Tibial artery (tissue), 4 donors: ENCODE data around the gene SRGAP1.

Source experiments
- DNase-seq, 2 donors: peaks; one replicate each; pipeline ENCODE4 v3.0.0-alpha.2; 2019
- H3K27ac ChIP-seq, 2 donors: fragments of 200-600 bp; sonication (generic) in 1 of 2; 1 replicate in 1 of 2; 2 replicates in 1 of 2; pipeline ENCODE4 v1.5.1; 2018 to 2019; ENCODE audit warnings: mild to moderate bottlenecking in 1 of 2
- H3K27me3 ChIP-seq, 2 donors: fragments of 200-600 bp; sonication (generic) in 1 of 2; one replicate each; pipeline versions ENCODE4 v1.5.1 to v1.6.0; 2016 to 2019
- H3K36me3 ChIP-seq, 3 donors: fragments of 200-600 bp; sonication (generic) in 2 of 3; one replicate each; pipeline ENCODE4 v1.5.1; 2016 to 2019; ENCODE audit warnings: mild to moderate bottlenecking in 2 of 3
- H3K4me1 ChIP-seq, 4 donors: fragments of 200-600 bp; sonication (generic) in 2 of 4; 1 replicate in 3 of 4; 2 replicates in 1 of 4; pipeline ENCODE4 v1.5.1; 2016 to 2019
- H3K4me3 ChIP-seq, 2 donors: fragments of 200-600 bp; sonication (generic) in 1 of 2; 1 replicate in 1 of 2; 2 replicates in 1 of 2; pipeline ENCODE4 v1.5.1; 2018 to 2019; ENCODE audit warnings: mild to moderate bottlenecking in 2 of 2
- H3K9me3 ChIP-seq, 3 donors: fragments of 200-600 bp; sonication (generic) in 1 of 3; one replicate each; pipeline ENCODE4 v1.5.1; 2016 to 2019
- CTCF ChIP-seq, 2 experiments: fragments of 200-600 bp in 1 of 2; fragments of 450-650 bp in 1 of 2; IDR thresholded peaks; one replicate each; pipeline ENCODE4 v1.5.1; 2017 to 2019; ENCODE audit warnings: antibody characterized with exemption in 2 of 2, mild to moderate bottlenecking in 1 of 2, moderate library complexity in 1 of 2
- intact Hi-C: fragments of 100-400 bp; cut with DNase I; formaldehyde crosslinking; loops from one replicate; pipeline ENCODE4 v1.15.0; 2023; ENCODE audit warnings: low total_unique reads

The SRGAP1 gene

GRCh38 chr12:63997198-63997597, 152.7 kb downstream of the SRGAP1 start:
- Histone ChIP-seq H3K9me3 (no peaks in the 10 kb centered on the region), H3K4me1 (no peaks in the 10 kb centered on the region), H3K36me3 (peaks cover 0 to 6% (median 0%) of the 10 kb centered on the region in 3 donors), H3K27ac (no peak overlapping the region), H3K4me3 (no peak overlapping the region), H3K27me3 (no peaks in the 10 kb centered on the region)
- no peak for TF ChIP-seq CTCF (IDR thresholded peaks at IDR 0.05)
- no peak for DNase-seq
- intact Hi-C loops: no loop called here

GRCh38 chr12:63998584-63998983, 154.1 kb downstream of the SRGAP1 start:
- no peak for DNase-seq
- intact Hi-C loops: no loop called here
- Histone ChIP-seq H3K36me3 (peaks cover 0 to 6% (median 0%) of the 10 kb centered on the region in 3 donors), H3K4me3 (no peak overlapping the region), H3K27ac (no peak overlapping the region), H3K4me1 (no peaks in the 10 kb centered on the region), H3K27me3 (no peaks in the 10 kb centered on the region), H3K9me3 (no peaks in the 10 kb centered on the region)
- TF ChIP-seq CTCF (IDR thresholded peaks at IDR 0.05): no peak

GRCh38 chr12:63999853-64000252, 155.4 kb downstream of the SRGAP1 start:
- no peak for DNase-seq
- no peak overlapping the region for H3K27ac ChIP-seq
- no peaks in the 10 kb centered on the region for H3K9me3 ChIP-seq
- H3K27me3 ChIP-seq: no peaks in the 10 kb centered on the region
- H3K4me3 ChIP-seq: no peak overlapping the region
- intact Hi-C loops: no loop called here
- peaks cover 0 to 6% (median 0%) of the 10 kb centered on the region in 3 donors for H3K36me3 ChIP-seq
- H3K4me1 ChIP-seq: no peaks in the 10 kb centered on the region
- TF ChIP-seq CTCF (IDR thresholded peaks at IDR 0.05): no peak

- intact Hi-C loops: no loop called here
- Histone ChIP-seq H3K27me3 (no peaks in the 10 kb centered on the region), H3K9me3 (no peaks in the 10 kb centered on the region), H3K27ac (no peak overlapping the region), H3K4me3 (no peak overlapping the region), H3K36me3 (peaks cover 0 to 6% (median 0%) of the 10 kb centered on the region in 3 donors), H3K4me1 (no peaks in the 10 kb centered on the region)
- TF ChIP-seq CTCF (IDR thresholded peaks at IDR 0.05): no peak
- DNase-seq: no peak
Measured at GRCh38 chr12:64001439-64001838, 156.9 kb downstream of the SRGAP1 start.

- no peak overlapping the region for H3K27ac ChIP-seq
- no peaks in the 10 kb centered on the region for H3K9me3 ChIP-seq
- H3K4me1 ChIP-seq: no peaks in the 10 kb centered on the region
- DNase-seq: no peak
- no peaks in the 10 kb centered on the region for H3K27me3 ChIP-seq
- H3K4me3 ChIP-seq: no peak overlapping the region
- intact Hi-C loops: no loop called here
- peaks cover 0 to 6% (median 0%) of the 10 kb centered on the region in 3 donors for H3K36me3 ChIP-seq
- no peak for TF ChIP-seq CTCF (IDR thresholded peaks at IDR 0.05)
Measured at GRCh38 chr12:64004641-64005040, 160.1 kb downstream of the SRGAP1 start.

- Histone ChIP-seq H3K4me3 (no peak overlapping the region), H3K27me3 (no peaks in the 10 kb centered on the region), H3K9me3 (no peaks in the 10 kb centered on the region), H3K36me3 (peaks cover 0 to 6% (median 0%) of the 10 kb centered on the region in 3 donors), H3K27ac (no peak overlapping the region), H3K4me1 (no peaks in the 10 kb centered on the region)
- DNase-seq: no peak
- intact Hi-C loops: no loop called here
- TF ChIP-seq CTCF (IDR thresholded peaks at IDR 0.05): no peak
Measured at GRCh38 chr12:64006211-64006825, 161.8 kb downstream of the SRGAP1 start.
